SK-N-SH treated with all-trans-retinoic acid at 6 μM for 48 hours (cell line): ENCODE measurements around the gene CELSR2.

Source experiments
- ATAC-seq: fragments of 200-7000 bp; cut with Tn5 transposase; 3 replicates; pipeline ENCODE4 v1.9.1; 2020; ENCODE audit warnings: mild to moderate bottlenecking, moderate library complexity
- ARNTL ChIP-seq: fragments of 450-650 bp; formaldehyde crosslinking; IDR thresholded peaks from 2 replicates; pipeline ENCODE4 v1.5.0; 2020; ENCODE audit warnings: low read depth, mild to moderate bottlenecking, moderate library complexity, borderline replicate concordance
- BACH2 ChIP-seq: fragments of 250-450 bp; sonication (Bioruptor Pico); IDR thresholded peaks from 2 replicates; pipeline ENCODE4 v1.9.0; 2021; ENCODE audit warnings: mild to moderate bottlenecking, borderline replicate concordance
- CSDC2 ChIP-seq: fragments of 250-450 bp; sonication (Bioruptor Pico); IDR thresholded peaks from 2 replicates; pipeline ENCODE4 v1.5.0; 2020; ENCODE audit warnings: mild to moderate bottlenecking, moderate library complexity
- CSRNP3 ChIP-seq: fragments of 250-450 bp; sonication (Bioruptor Pico); IDR thresholded peaks from 2 replicates; pipeline ENCODE4 v1.5.1; 2021; ENCODE audit warnings: mild to moderate bottlenecking, moderate library complexity
- ESRRG ChIP-seq: fragments of 250-450 bp; sonication (Bioruptor Pico); IDR thresholded peaks from 2 replicates; pipeline ENCODE4 v1.6.1; 2021; ENCODE audit warnings: mild to moderate bottlenecking
- GLIS3 ChIP-seq: fragments of 250-450 bp; sonication (Bioruptor Pico); IDR thresholded peaks from 2 replicates; pipeline ENCODE4 v1.5.0; 2020; ENCODE audit warnings: mild to moderate bottlenecking, moderate library complexity
- ISL1 ChIP-seq: fragments of 250-450 bp; sonication (Bioruptor Pico); IDR thresholded peaks from 2 replicates; pipeline ENCODE4 v2.1.2; 2022; ENCODE audit warnings: mild to moderate bottlenecking, moderate library complexity
- OSR1 ChIP-seq: fragments of 250-450 bp; sonication (Bioruptor Pico); IDR thresholded peaks from 2 replicates; pipeline ENCODE4 v1.8.0; 2022; ENCODE audit warnings: moderate library complexity, mild to moderate bottlenecking, inconsistent platforms
- PATZ1 ChIP-seq: fragments of 250-450 bp; sonication (Bioruptor Pico); IDR thresholded peaks from 2 replicates; pipeline ENCODE4 v1.8.0; 2020; ENCODE audit warnings: mild to moderate bottlenecking, moderate library complexity, borderline replicate concordance
- POU6F1 ChIP-seq: fragments of 250-450 bp; sonication (Bioruptor Pico); IDR thresholded peaks from 2 replicates; pipeline ENCODE4 v1.8.0; 2021; ENCODE audit warnings: low read depth, mild to moderate bottlenecking, moderate library complexity, borderline replicate concordance
- PPARA ChIP-seq: fragments of 250-450 bp; sonication (Bioruptor Pico); IDR thresholded peaks from 2 replicates; pipeline ENCODE4 v1.5.0; 2020; ENCODE audit warnings: mild to moderate bottlenecking, borderline replicate concordance
- RARB ChIP-seq: fragments of 250-450 bp; sonication (Bioruptor Pico); IDR thresholded peaks from 2 replicates; pipeline ENCODE4 v1.8.0; 2021; ENCODE audit warnings: mild to moderate bottlenecking, moderate library complexity
- SNAI2 ChIP-seq: fragments of 250-450 bp; sonication (Bioruptor Pico); IDR thresholded peaks from 2 replicates; pipeline ENCODE4 v1.5.0; 2020; ENCODE audit warnings: mild to moderate bottlenecking, moderate library complexity
- TCF4 ChIP-seq: fragments of 250-450 bp; sonication (Bioruptor Pico); IDR thresholded peaks from 2 replicates; pipeline ENCODE4 v1.8.0; 2021; ENCODE audit warnings: mild to moderate bottlenecking, moderate library complexity, borderline replicate concordance
- TOX ChIP-seq: fragments of 250-450 bp; sonication (Bioruptor Pico); IDR thresholded peaks from 2 replicates; pipeline ENCODE4 v1.8.0; 2021; ENCODE audit warnings: mild to moderate bottlenecking, moderate library complexity, borderline replicate concordance
- TSHZ2 ChIP-seq: fragments of 250-450 bp; sonication (Bioruptor Pico); IDR thresholded peaks from 2 replicates; pipeline ENCODE4 v1.5.0; 2020; ENCODE audit warnings: mild to moderate bottlenecking, moderate library complexity
- ZC3H10 ChIP-seq: fragments of 250-450 bp; sonication (Bioruptor Pico); IDR thresholded peaks from 2 replicates; pipeline ENCODE4 v1.5.1; 2021; ENCODE audit warnings: mild to moderate bottlenecking, moderate library complexity
- ZFP3 ChIP-seq: fragments of 250-450 bp; sonication (Bioruptor Pico); IDR thresholded peaks from 2 replicates; pipeline ENCODE4 v1.5.0; 2020; ENCODE audit warnings: mild to moderate bottlenecking, moderate library complexity
- ZFP30 ChIP-seq: fragments of 450-650 bp; formaldehyde crosslinking; IDR thresholded peaks from 2 replicates; pipeline ENCODE4 v1.5.0; 2022; ENCODE audit warnings: mild to moderate bottlenecking, moderate library complexity
- ZNF565 ChIP-seq: fragments of 450-650 bp; formaldehyde crosslinking; conservative IDR thresholded peaks from 2 replicates; pipeline ENCODE4 v1.5.0; 2020; ENCODE audit warnings: low read depth, mild to moderate bottlenecking, moderate library complexity
- ZNF70 ChIP-seq: fragments of 450-650 bp; formaldehyde crosslinking; IDR thresholded peaks from 2 replicates; pipeline ENCODE4 v1.5.0; 2020; ENCODE audit warnings: mild to moderate bottlenecking, moderate library complexity
- ZNF8 ChIP-seq: fragments of 450-650 bp; formaldehyde crosslinking; IDR thresholded peaks from 2 replicates; pipeline ENCODE4 v1.5.0; 2020; ENCODE audit warnings: mild to moderate bottlenecking, moderate library complexity

CELSR2 gene

GRCh38 chr1:109257682-109258421, 8.5 kb downstream of the CELSR2 start:
- ATAC-seq, result no peak

GRCh38 chr1:109258481-109259466, 9.4 kb downstream of the CELSR2 start:
- ATAC-seq, result no peak
- TF ChIP-seq CSRNP3 (CRISPR knock-in tag) (no peak), RARB (CRISPR knock-in tag) (no peak), OSR1 (CRISPR knock-in tag) (no peak), ARNTL (CRISPR knock-in tag) (no peak), POU6F1 (CRISPR knock-in tag) (no peak), GLIS3 (CRISPR knock-in tag) (no peak), TSHZ2 (CRISPR knock-in tag) (no peak), TOX (CRISPR knock-in tag) (no peak)

More at GRCh38 chr1:109257682-109258421, 8.5 kb downstream of the CELSR2 start:
- TF ChIP-seq PATZ1 (CRISPR knock-in tag) (no peak), ARNTL (CRISPR knock-in tag) (no peak), PPARA (CRISPR knock-in tag) (no peak), ZNF8 (no peak), ISL1 (CRISPR knock-in tag) (no peak), SNAI2 (CRISPR knock-in tag) (no peak), ZC3H10 (CRISPR knock-in tag) (no peak), ZFP3 (CRISPR knock-in tag) (no peak), ZNF565 (CRISPR knock-in tag) (no peak), ZFP30 (CRISPR knock-in tag) (no peak), CSDC2 (CRISPR knock-in tag) (no peak), GLIS3 (CRISPR knock-in tag) (no peak)

- no peak for ATAC-seq
- no peak for TF ChIP-seq ESRRG (CRISPR knock-in tag)
- TF ChIP-seq ZNF70 (CRISPR knock-in tag), result no peak
- no peak for TF ChIP-seq ZFP3 (CRISPR knock-in tag)
- TF ChIP-seq ZNF565 (CRISPR knock-in tag), result no peak
- no peak for TF ChIP-seq RARB (CRISPR knock-in tag)
- TF ChIP-seq ISL1 (CRISPR knock-in tag), result no peak
- TF ChIP-seq TSHZ2 (CRISPR knock-in tag), result no peak
- TF ChIP-seq OSR1 (CRISPR knock-in tag), result no peak
- no peak for TF ChIP-seq ZFP30 (CRISPR knock-in tag)
- TF ChIP-seq BACH2 (CRISPR knock-in tag), result no peak
- no peak for TF ChIP-seq PPARA (CRISPR knock-in tag)
- no peak for TF ChIP-seq SNAI2 (CRISPR knock-in tag)
- TF ChIP-seq ARNTL (CRISPR knock-in tag), result no peak
- TF ChIP-seq TOX (CRISPR knock-in tag), result no peak
- no peak for TF ChIP-seq ZNF8
- no peak for TF ChIP-seq ZC3H10 (CRISPR knock-in tag)
- TF ChIP-seq GLIS3 (CRISPR knock-in tag), result no peak
- no peak for TF ChIP-seq TCF4 (CRISPR knock-in tag)
These were observed 10.6 kb downstream of the CELSR2 start for GRCh38 chr1:109259674-109260557.
